Gastrocnemius medialis (tissue), 4 donors: Measurements from ENCODE around the gene ENTPD6.

Source experiments
- POLR2A ChIP-seq, 2 donors: fragments of 450-650 bp; IDR thresholded peaks; one replicate each; pipeline ENCODE4 v1.6.1; 2017; ENCODE audit warnings: antibody characterized with exemption in 2 of 2, mild to moderate bottlenecking in 2 of 2, moderate library complexity in 2 of 2
- TF ChIP-seq, protein P1 (sequence below), 5 experiments: fragments of 450-650 bp in 3 of 5; fragments of 200-600 bp in 2 of 5; sonication (generic) in 2 of 5; IDR thresholded peaks in 4 of 5; conservative IDR thresholded peaks in 1 of 5; 1 replicate in 4 of 5; 2 replicates in 1 of 5; pipeline ENCODE4 v1.5.1; 2016 to 2019; ENCODE audit warnings: antibody characterized with exemption in 5 of 5, mild to moderate bottlenecking in 3 of 5, moderate library complexity in 3 of 5

GRCh38 chr20:25219365-25219764 is 23.9 kb downstream of the ENTPD6 start:
- TF ChIP-seq, protein P1, sequence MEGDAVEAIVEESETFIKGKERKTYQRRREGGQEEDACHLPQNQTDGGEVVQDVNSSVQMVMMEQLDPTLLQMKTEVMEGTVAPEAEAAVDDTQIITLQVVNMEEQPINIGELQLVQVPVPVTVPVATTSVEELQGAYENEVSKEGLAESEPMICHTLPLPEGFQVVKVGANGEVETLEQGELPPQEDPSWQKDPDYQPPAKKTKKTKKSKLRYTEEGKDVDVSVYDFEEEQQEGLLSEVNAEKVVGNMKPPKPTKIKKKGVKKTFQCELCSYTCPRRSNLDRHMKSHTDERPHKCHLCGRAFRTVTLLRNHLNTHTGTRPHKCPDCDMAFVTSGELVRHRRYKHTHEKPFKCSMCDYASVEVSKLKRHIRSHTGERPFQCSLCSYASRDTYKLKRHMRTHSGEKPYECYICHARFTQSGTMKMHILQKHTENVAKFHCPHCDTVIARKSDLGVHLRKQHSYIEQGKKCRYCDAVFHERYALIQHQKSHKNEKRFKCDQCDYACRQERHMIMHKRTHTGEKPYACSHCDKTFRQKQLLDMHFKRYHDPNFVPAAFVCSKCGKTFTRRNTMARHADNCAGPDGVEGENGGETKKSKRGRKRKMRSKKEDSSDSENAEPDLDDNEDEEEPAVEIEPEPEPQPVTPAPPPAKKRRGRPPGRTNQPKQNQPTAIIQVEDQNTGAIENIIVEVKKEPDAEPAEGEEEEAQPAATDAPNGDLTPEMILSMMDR (IDR thresholded peaks at IDR 0.05 in 4 of 5, conservative IDR thresholded peaks at IDR 0.05 in 1 of 5), result no peak
- TF ChIP-seq POLR2A (IDR thresholded peaks at IDR 0.05), result no peak
